ENCODE measurements around the gene FBXO42. TPM values are rescaled to one million over a fixed set of nuclear protein-coding genes. Genes with fewer than 3 reads are reported as not detected.
"Not testable (repeated sequence)": the region's sequence is repeated elsewhere in the genome, so short reads cannot be mapped to it uniquely, and the experiment has no call there.

Gene FBXO42
- total RNA-seq, 1 donor from 2014 or later: 21.0 TPM

DNA sequence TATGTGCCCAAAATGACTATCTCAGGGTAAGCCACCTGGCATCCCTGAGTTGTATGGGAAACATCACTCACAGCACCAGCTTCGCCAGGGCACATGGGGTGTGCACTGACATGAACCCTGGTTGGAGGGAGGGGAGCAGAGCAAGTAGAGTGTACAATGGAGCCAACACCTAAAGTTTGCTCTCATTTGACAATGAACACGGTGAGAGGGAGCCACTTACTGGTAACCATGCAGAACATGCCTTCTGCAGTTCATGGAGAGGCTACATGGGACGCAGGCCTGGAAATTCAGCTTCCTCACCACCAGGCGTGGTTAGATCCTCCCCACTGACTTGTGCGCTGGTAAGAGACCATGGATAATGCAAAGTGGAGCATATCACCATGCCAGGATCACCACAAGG lies 105.3 kb downstream of the FBXO42 start:
- TF ChIP-seq, protein P1, sequence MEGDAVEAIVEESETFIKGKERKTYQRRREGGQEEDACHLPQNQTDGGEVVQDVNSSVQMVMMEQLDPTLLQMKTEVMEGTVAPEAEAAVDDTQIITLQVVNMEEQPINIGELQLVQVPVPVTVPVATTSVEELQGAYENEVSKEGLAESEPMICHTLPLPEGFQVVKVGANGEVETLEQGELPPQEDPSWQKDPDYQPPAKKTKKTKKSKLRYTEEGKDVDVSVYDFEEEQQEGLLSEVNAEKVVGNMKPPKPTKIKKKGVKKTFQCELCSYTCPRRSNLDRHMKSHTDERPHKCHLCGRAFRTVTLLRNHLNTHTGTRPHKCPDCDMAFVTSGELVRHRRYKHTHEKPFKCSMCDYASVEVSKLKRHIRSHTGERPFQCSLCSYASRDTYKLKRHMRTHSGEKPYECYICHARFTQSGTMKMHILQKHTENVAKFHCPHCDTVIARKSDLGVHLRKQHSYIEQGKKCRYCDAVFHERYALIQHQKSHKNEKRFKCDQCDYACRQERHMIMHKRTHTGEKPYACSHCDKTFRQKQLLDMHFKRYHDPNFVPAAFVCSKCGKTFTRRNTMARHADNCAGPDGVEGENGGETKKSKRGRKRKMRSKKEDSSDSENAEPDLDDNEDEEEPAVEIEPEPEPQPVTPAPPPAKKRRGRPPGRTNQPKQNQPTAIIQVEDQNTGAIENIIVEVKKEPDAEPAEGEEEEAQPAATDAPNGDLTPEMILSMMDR (IDR thresholded peaks at IDR 0.05): no peak
- H3K4me3 ChIP-seq: no peak overlapping the region
- H3K27me3 ChIP-seq: no peaks in the 10 kb centered on the region
- no peak for DNase-seq
- no peaks in the 10 kb centered on the region for H3K9me3 ChIP-seq
- ATAC-seq: no peak
- peaks cover 21% of the 10 kb centered on the region for H3K36me3 ChIP-seq
- no peak overlapping the region for H3K27ac ChIP-seq
- intact Hi-C loops (cut with DNase I): no loop called here
- peaks cover 40% of the 10 kb centered on the region for H3K4me1 ChIP-seq

DNA sequence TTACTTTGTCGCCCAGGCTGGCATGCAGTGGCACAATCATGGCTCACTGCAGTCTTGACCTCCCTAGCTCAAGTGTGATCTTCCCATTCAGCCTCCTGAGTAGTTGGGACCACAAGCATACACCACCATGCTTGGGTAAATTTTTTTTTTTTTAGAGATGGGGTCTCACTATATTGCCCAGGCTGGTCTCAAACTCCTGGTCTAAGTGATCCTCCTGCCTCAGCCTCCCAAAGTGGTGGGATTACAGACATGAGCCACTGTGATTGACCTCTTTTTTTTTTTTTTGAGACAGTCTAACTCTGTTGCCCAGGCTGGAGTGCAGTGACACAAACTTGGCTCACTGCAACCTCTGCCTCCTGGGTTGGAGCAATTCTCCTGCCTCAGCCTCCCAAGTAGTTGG lies 106.0 kb downstream of the FBXO42 start:
- H3K4me3 ChIP-seq; H3K27ac ChIP-seq; DNase-seq; H3K27me3 ChIP-seq; intact Hi-C loops (cut with DNase I); H3K9me3 ChIP-seq; ATAC-seq: not testable (repeated sequence)
- peaks cover 40% of the 10 kb centered on the region for H3K4me1 ChIP-seq
- H3K36me3 ChIP-seq: peaks cover 14% of the 10 kb centered on the region

DNA sequence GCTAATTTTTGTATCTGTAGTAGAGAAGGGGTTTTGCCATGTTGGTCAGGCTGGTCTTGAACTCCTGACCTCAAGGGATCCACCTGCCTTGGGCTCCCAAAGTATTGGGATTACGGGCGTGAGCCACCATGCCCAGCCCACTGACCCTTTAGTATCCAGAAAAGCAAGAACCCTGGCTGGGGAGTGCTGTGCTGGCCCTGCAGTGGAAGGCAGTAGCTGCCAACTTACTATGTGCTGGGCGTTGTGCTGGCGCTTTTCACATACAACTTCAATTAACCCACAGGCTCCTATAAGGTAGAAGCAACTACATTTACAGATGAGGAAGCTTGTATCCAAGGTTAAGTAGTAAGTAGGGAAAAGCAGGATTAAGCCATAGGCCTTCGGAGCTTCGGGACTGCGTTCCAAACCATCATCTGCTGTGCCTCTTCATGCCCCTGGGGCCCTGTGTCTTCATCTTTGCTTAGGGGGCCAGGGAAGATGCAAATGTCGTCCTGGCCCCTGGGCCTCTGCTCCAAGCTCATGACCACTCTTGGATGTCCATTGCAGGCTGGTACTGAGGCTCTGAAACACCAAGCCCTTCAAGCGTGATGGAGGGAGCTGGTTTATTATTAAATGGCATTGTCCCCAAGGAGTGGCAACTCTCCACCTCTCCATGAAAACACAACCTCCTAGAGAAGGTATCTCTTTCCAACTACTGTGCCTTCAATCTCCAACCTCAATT lies 106.6 kb downstream of the FBXO42 start:
- no peak for DNase-seq
- H3K36me3 ChIP-seq: peaks cover 8% of the 10 kb centered on the region
- no peak for ATAC-seq
- H3K27ac ChIP-seq: no peak overlapping the region
- H3K9me3 ChIP-seq: no peaks in the 10 kb centered on the region
- intact Hi-C loops (cut with DNase I): no loop called here
- no peak overlapping the region for H3K4me3 ChIP-seq
- TF ChIP-seq, protein P1 (IDR thresholded peaks at IDR 0.05): no peak
- no peaks in the 10 kb centered on the region for H3K27me3 ChIP-seq
- peaks cover 36% of the 10 kb centered on the region for H3K4me1 ChIP-seq

DNA sequence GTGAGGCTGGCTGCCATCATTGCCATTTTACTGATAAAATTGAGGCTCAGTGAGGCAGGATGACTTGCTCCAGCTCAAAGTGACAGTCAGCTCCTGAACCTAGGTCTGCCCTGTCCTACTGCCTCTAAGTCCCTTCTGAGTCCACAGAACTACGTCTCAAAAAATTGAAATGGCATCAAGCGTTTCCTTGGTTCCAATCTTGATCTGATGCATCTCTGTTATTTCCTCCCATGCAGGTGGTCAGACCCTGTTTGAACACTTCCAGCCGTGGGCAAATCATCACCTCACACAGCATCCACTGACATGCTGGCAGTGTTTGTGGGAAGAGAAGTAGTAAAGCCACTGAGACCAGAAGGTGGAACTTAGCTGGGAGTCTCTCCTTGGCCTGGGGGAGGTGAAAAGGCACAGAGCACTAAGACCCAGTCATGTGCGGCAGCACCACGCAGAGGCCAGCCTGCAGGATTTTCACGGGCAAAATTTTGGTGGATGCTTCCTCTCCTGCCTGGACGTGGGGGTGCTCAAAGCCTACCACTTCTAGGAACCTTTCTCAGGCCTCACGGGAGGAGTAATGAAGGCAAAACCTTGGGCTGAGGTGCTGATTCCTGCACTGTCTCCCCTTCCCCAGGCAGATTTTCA lies 107.5 kb downstream of the FBXO42 start:
- Histone ChIP-seq H3K4me1 (peaks cover 27% of the 10 kb centered on the region), H3K36me3 (peaks cover 7% of the 10 kb centered on the region), H3K4me3 (no peak overlapping the region), H3K27ac (no peak overlapping the region), H3K9me3 (no peaks in the 10 kb centered on the region), H3K27me3 (no peaks in the 10 kb centered on the region)
- intact Hi-C loops (cut with DNase I): no loop called here
- ATAC-seq: no peak
- DNase-seq: no peak
- TF ChIP-seq, protein P1 (IDR thresholded peaks at IDR 0.05): no peak

DNA sequence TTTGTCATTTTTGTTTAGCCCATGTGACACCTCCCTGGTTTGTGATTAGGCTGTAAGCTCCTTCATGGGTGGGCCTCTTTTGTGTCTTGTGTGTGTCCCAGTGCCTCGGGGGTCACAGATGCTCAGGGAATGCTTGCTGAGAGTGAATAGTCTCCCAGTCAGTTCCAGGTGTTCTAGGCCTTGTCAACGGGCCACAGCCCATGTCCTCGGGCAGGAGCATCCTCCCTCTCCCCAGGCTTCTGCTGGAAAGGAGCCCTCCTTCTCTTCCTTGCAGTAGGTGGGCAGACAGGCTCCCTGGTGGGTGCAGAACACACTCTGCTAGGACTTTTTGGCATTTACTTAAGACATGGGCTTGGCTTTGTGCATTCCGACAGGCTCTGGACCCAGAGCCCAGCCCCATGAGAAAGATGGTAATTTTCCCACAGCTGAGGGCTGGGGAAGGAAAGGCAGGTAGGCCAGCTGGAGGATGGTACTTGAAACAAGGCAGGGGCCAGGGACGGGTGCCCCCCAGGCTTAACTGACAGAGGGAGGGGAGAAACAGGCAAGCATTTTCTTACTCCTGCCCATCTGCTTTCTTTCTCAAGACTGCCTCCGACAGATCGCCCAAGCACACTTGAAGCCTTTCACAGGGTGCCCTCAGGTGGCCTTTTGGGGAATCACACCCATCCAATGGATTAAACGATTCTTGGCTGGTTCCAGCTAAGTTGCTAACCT lies 108.2 kb downstream of the FBXO42 start:
- TF ChIP-seq, protein P1 (IDR thresholded peaks at IDR 0.05): peak; percentile 87
- H3K27ac ChIP-seq: no peak overlapping the region
- H3K4me3 ChIP-seq: no peak overlapping the region
- no peak for DNase-seq
- no peaks in the 10 kb centered on the region for H3K9me3 ChIP-seq
- no peaks in the 10 kb centered on the region for H3K27me3 ChIP-seq
- H3K4me1 ChIP-seq: peaks cover 21% of the 10 kb centered on the region
- H3K36me3 ChIP-seq: peaks cover 7% of the 10 kb centered on the region
- ATAC-seq: peak; percentile 84
- intact Hi-C loops (cut with DNase I): no loop called here

DNA sequence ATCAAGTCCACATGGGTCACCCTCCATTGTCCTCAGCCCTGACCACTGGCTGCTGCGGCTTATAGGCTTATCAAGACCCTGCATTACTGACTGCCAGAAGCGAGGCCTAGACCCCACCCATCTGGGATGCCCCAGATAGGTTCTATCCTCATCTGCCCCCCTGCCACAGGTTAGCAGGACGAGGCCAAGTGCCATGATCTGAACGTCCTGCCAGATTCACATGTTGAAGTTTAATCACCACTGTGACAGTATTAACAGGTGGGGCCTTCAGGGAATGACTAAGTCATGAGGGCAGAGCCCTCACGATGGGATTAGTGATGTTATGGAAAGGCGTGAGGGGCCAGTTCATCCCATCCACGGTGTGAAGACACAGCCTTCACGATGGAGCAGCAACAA lies 109.1 kb downstream of the FBXO42 start:
- no peak for DNase-seq
- H3K36me3 ChIP-seq: peaks cover 7% of the 10 kb centered on the region
- intact Hi-C loops (cut with DNase I): no loop called here
- no peaks in the 10 kb centered on the region for H3K9me3 ChIP-seq
- ATAC-seq: no peak
- no peak overlapping the region for H3K4me3 ChIP-seq
- H3K4me1 ChIP-seq: peaks cover 12% of the 10 kb centered on the region
- no peak overlapping the region for H3K27ac ChIP-seq
- H3K27me3 ChIP-seq: no peaks in the 10 kb centered on the region
- TF ChIP-seq, protein P1 (IDR thresholded peaks at IDR 0.05): no peak

Data from upper lobe of right lung (tissue), 1 donor.